Mammary epithelial cell (primary cell): ENCODE measurements around the gene OBP2B.

Experiments used
- EZH2 ChIP-seq: IDR thresholded peaks from 2 replicates; pipeline ENCODE4 v1.6.1; 2012; ENCODE audit warnings: low read length, inconsistent platforms, borderline replicate concordance
- TF ChIP-seq, protein P1 (sequence below), 2 donors: IDR thresholded peaks in 1 of 2; conservative IDR thresholded peaks in 1 of 2; 2 replicates each; pipeline ENCODE4 v1.5.1; 2011 to 2012; ENCODE audit warnings: inconsistent platforms in 2 of 2, low read length in 2 of 2, mild to moderate bottlenecking in 2 of 2, control low read depth in 1 of 2, low read depth in 1 of 2; ENCODE audit not compliant: insufficient read depth in 1 of 2; ENCODE audit errors: extremely low read depth in 1 of 2

DNA sequence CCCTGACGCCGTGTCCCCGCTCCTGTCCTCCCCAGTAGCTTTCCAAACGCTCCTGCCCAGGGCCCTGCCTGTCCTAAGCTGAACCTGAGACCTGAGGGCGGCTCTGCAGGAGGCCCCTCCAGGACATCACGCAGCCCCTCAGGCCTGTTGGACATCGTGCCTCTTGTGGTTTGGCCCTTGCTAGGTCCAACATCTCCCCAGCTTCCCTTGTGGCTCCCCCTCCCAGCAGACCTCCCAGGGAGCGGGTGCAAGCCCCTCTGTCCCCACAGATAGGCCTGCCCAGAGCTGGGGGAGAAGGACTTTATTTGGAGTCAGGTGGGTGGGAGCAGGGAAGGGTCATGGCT lies 4.1 kb downstream of the OBP2B start:
- TF ChIP-seq, protein P1, sequence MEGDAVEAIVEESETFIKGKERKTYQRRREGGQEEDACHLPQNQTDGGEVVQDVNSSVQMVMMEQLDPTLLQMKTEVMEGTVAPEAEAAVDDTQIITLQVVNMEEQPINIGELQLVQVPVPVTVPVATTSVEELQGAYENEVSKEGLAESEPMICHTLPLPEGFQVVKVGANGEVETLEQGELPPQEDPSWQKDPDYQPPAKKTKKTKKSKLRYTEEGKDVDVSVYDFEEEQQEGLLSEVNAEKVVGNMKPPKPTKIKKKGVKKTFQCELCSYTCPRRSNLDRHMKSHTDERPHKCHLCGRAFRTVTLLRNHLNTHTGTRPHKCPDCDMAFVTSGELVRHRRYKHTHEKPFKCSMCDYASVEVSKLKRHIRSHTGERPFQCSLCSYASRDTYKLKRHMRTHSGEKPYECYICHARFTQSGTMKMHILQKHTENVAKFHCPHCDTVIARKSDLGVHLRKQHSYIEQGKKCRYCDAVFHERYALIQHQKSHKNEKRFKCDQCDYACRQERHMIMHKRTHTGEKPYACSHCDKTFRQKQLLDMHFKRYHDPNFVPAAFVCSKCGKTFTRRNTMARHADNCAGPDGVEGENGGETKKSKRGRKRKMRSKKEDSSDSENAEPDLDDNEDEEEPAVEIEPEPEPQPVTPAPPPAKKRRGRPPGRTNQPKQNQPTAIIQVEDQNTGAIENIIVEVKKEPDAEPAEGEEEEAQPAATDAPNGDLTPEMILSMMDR (conservative IDR thresholded peaks at IDR 0.05 in 1 of 2, IDR thresholded peaks at IDR 0.05 in 1 of 2; ENCODE audit: extremely low read depth in 1 of 2, insufficient read depth in 1 of 2, low read depth in 1 of 2, low read length in 2 of 2): no peak
- TF ChIP-seq EZH2: no peak
